A673 (cell line): ENCODE results near the gene PRKG1.
"Not testable (repeated sequence)": the region's sequence is repeated elsewhere in the genome, so short reads cannot be mapped to it uniquely, and the experiment has no call there.

Source experiments
- CTCF ChIP-seq: fragments of 300-800, 200-600 bp; sonication (generic); conservative IDR thresholded peaks from 2 replicates; pipeline ENCODE4 v1.5.1; 2017; ENCODE audit warnings: low read depth, mild to moderate bottlenecking, antibody characterized with exemption, low read length, moderate library complexity, mixed read lengths
- EZH2 ChIP-seq: fragments of 200-600 bp; sonication (generic); IDR thresholded peaks from 2 replicates; pipeline ENCODE4 v1.6.1; 2017; ENCODE audit warnings: borderline replicate concordance, low read depth, mild to moderate bottlenecking, mixed read lengths, antibody characterized with exemption, low read length; ENCODE audit not compliant: poor library complexity, severe bottlenecking

- TF ChIP-seq CTCF, EZH2: not testable (repeated sequence)
These were observed 138.7 kb downstream of the PRKG1 start for GRCh38 chr10:51212937-51213336.
